K562 (cell line): ENCODE data around the gene CEACAM8. TPM values are rescaled to one million over a fixed set of nuclear protein-coding genes. Genes with fewer than 3 reads are reported as not detected.

Experiments
- ATAC-seq: fragments of 200-7000 bp; cut with Tn5 transposase; 3 replicates; pipeline ENCODE4 v1.9.1; 2020; ENCODE audit warnings: moderate library complexity
- BruUV-seq: library from RNA; stranded (reverse); fragments of 400-500 nt; replicated peaks from 2 replicates; lab custom pipeline; 2021; lab: Mats Ljungman, UMichigan
- CTCF ChIA-PET: fragments of 300-600 bp; formaldehyde crosslinking; extraction: SDS; loops from one replicate; lab custom pipeline; 2021; ENCODE audit warnings: low intra/inter-chr PET ratio; lab: Yijun Ruan, JAX
- POLR2A ChIA-PET: fragments of 300-600, 350-650 bp; sonication (Branson Sonifier 250); formaldehyde crosslinking; extraction: SDS; loops from one replicate; lab custom pipeline; 2021; ENCODE audit warnings: antibody characterized with exemption, inconsistent platforms; lab: Yijun Ruan, JAX
- DNase-seq, 4 experiments: peaks; one replicate each; pipeline versions ENCODE4 v3.0.0 to v3.0.0-alpha.2; 2011 to 2018; ENCODE audit warnings: low spot score in 3 of 4, mixed read lengths in 3 of 4; ENCODE audit errors: extremely low read depth in 1 of 4
- FAIRE-seq: peaks from 2 replicates; lab custom pipeline; 2011; peaks lifted over from hg19 to GRCh38; lab: Jason Lieb, UNC
- H2AFZ ChIP-seq: 2 replicates; pipeline ENCODE4 v1.6.0; 2011; ENCODE audit warnings: low read depth, low read length, control low read depth, inconsistent platforms
- H3K27ac ChIP-seq: fragments of 200-600 bp; 3 replicates; pipeline ENCODE4 v1.8.0; 2011; ENCODE audit warnings: low read depth, mild to moderate bottlenecking, control low read depth, inconsistent platforms, low read length, moderate library complexity, mixed read lengths; ENCODE audit errors: extremely low read depth
- H3K27me3 ChIP-seq, 2 experiments: fragments of 300-600 bp in 1 of 2; 2 replicates in 1 of 2; 3 replicates in 1 of 2; pipeline versions ENCODE4 v1.6.0 to v1.8.0; 2011; ENCODE audit warnings: inconsistent platforms in 2 of 2, low read length in 2 of 2, mild to moderate bottlenecking in 1 of 2, mixed read lengths in 1 of 2, moderate library complexity in 1 of 2; ENCODE audit not compliant: control insufficient read depth in 2 of 2, insufficient read depth in 2 of 2
- H3K36me3 ChIP-seq: fragments of 300-600 bp; 3 replicates; pipeline ENCODE4 v1.8.0; 2011; ENCODE audit warnings: mild to moderate bottlenecking, low read length, inconsistent platforms; ENCODE audit not compliant: control insufficient read depth, insufficient read depth
- H3K4me1 ChIP-seq, 2 experiments: fragments of 200-600 bp in 1 of 2; replicated peaks in 1 of 2; 2 replicates in 1 of 2; 3 replicates in 1 of 2; pipeline versions ENCODE4 v1.5.1 to v1.8.0; 2011; ENCODE audit warnings: inconsistent platforms in 2 of 2, low read length in 2 of 2, mild to moderate bottlenecking in 1 of 2, mixed read lengths in 1 of 2, moderate library complexity in 1 of 2; ENCODE audit not compliant: control insufficient read depth in 2 of 2, insufficient read depth in 2 of 2
- H3K4me2 ChIP-seq: 2 replicates; pipeline ENCODE4 v1.6.1; 2011; ENCODE audit warnings: low read length, control low read depth, inconsistent platforms, mixed read lengths; ENCODE audit not compliant: insufficient read depth
- H3K4me3 ChIP-seq: fragments of 200-600 bp; sonication (generic), shearing (Covaris generic); 2 replicates; pipeline ENCODE4 v1.5.1; 2016; ENCODE audit warnings: control low read depth, inconsistent platforms
- H3K79me2 ChIP-seq: fragments of 200-600 bp; 3 replicates; pipeline ENCODE4 v1.8.0; 2011; ENCODE audit warnings: low read length, inconsistent platforms; ENCODE audit not compliant: control insufficient read depth, insufficient read depth
- H3K9ac ChIP-seq, 2 experiments: 2 replicates each; pipeline versions ENCODE4 v1.6.0 to v1.6.1; 2011; ENCODE audit warnings: low read depth in 2 of 2, low read length in 2 of 2, control low read depth in 1 of 2, inconsistent platforms in 1 of 2, mild to moderate bottlenecking in 1 of 2, mixed read lengths in 1 of 2; ENCODE audit not compliant: insufficient read depth in 1 of 2
- H3K9me1 ChIP-seq: one replicate; pipeline ENCODE4 v1.6.0; 2011; ENCODE audit warnings: inconsistent platforms, mild to moderate bottlenecking, low read length, moderate library complexity; ENCODE audit not compliant: control insufficient read depth, insufficient read depth
- H3K9me3 ChIP-seq: replicated peaks from 2 replicates; pipeline ENCODE4 v1.5.1; 2011; ENCODE audit warnings: low read depth, low read length, inconsistent platforms; ENCODE audit not compliant: control insufficient read depth, insufficient read depth
- H4K20me1 ChIP-seq: replicated peaks from 2 replicates; pipeline ENCODE4 v1.6.1; 2011; ENCODE audit warnings: low read length, inconsistent platforms, mixed read lengths; ENCODE audit not compliant: control insufficient read depth, insufficient read depth
- ATF7 ChIP-seq: fragments of 450-650 bp; IDR thresholded peaks from 2 replicates; pipeline ENCODE4 v1.7.1; 2014; ENCODE audit warnings: mild to moderate bottlenecking, moderate library complexity
- CEBPB ChIP-seq: fragments of 450-650 bp; IDR thresholded peaks from 2 replicates; pipeline ENCODE4 v1.6.1; 2016; ENCODE audit warnings: missing genetic modification characterization, missing compliant biosample characterization
- CHD4 ChIP-seq: fragments of 200-600 bp; sonication (generic); IDR thresholded peaks from 3 replicates; pipeline ENCODE4 v1.6.1; 2012; ENCODE audit warnings: low read depth, mild to moderate bottlenecking, mixed read lengths, low read length, inconsistent platforms; ENCODE audit not compliant: insufficient read depth, insufficient replicate concordance, poor library complexity, severe bottlenecking
- E2F8 ChIP-seq: fragments of 450-650 bp; IDR thresholded peaks from 2 replicates; pipeline ENCODE4 v1.7.1; 2018; ENCODE audit warnings: mild to moderate bottlenecking, low read depth; ENCODE audit not compliant: partially characterized antibody
- FOXJ2 ChIP-seq: fragments of 200-800 bp; sonication (Bioruptor generic); IDR thresholded peaks from 2 replicates; pipeline ENCODE4 v1.6.1; 2016; ENCODE audit warnings: missing genetic modification characterization, missing compliant biosample characterization
- HCFC1 ChIP-seq: IDR thresholded peaks from 2 replicates; pipeline ENCODE4 v1.6.1; 2012; ENCODE audit warnings: low read depth, low read length, improper control_type of control experiment
- HNRNPLL ChIP-seq: fragments of 200-400 bp; formaldehyde crosslinking; IDR thresholded peaks from 2 replicates; pipeline ENCODE4 v1.6.1; 2017; ENCODE audit warnings: low read length, low read depth, mild to moderate bottlenecking; ENCODE audit not compliant: poor library complexity, severe bottlenecking
- PHB ChIP-seq: fragments of 250-450 bp; sonication (Bioruptor Pico); IDR thresholded peaks from 2 replicates; pipeline ENCODE4 v1.5.0; 2021
- PURB ChIP-seq: sonication (generic); formaldehyde crosslinking; IDR thresholded peaks from 2 replicates; pipeline ENCODE4 v1.9.0; 2021; ENCODE audit warnings: low read depth, mild to moderate bottlenecking, missing genetic modification reagents
- SMAD1 ChIP-seq: fragments of 150-350 bp; IDR thresholded peaks from 2 replicates; pipeline ENCODE4 v1.6.1; 2014; ENCODE audit warnings: low read length, low read depth; ENCODE audit not compliant: partially characterized antibody
- THAP12 ChIP-seq: fragments of 250-450 bp; sonication (Bioruptor Pico); IDR thresholded peaks from 2 replicates; pipeline ENCODE4 v1.9.0; 2021; ENCODE audit warnings: mild to moderate bottlenecking, inconsistent platforms
- ZKSCAN1 ChIP-seq: fragments of 150-350 bp; IDR thresholded peaks from 2 replicates; pipeline ENCODE4 v1.6.1; 2016; ENCODE audit warnings: low read depth, low read length
- ZNF398 ChIP-seq: fragments of 250-450 bp; sonication (Bioruptor Pico); IDR thresholded peaks from 2 replicates; pipeline ENCODE4 v1.8.0; 2021; ENCODE audit warnings: moderate library complexity, mild to moderate bottlenecking, inconsistent platforms
- ZNF408 ChIP-seq: fragments of 250-450 bp; sonication (Bioruptor Pico); IDR thresholded peaks from 2 replicates; pipeline ENCODE4 v1.4.0; 2020; ENCODE audit warnings: low read depth, mild to moderate bottlenecking, moderate library complexity
- ZNF589 ChIP-seq: fragments of 200-800 bp; sonication (Bioruptor generic); IDR thresholded peaks from 2 replicates; pipeline ENCODE4 v1.6.1; 2016; ENCODE audit warnings: low read depth, missing genetic modification characterization, missing compliant biosample characterization
- ZNF696 ChIP-seq: fragments of 250-450 bp; sonication (Bioruptor Pico); conservative IDR thresholded peaks from 2 replicates; pipeline ENCODE4 v1.4.0; 2020; ENCODE audit warnings: mild to moderate bottlenecking, moderate library complexity
- WGBS: fragments of 100-300 bp; shearing (Covaris generic); methylation state at CpG from one replicate; pipeline ENCODE4 v1.1.6; 2016; ENCODE audit warnings: low coverage, mixed read lengths; ENCODE audit not compliant: insufficient coverage; ENCODE audit errors: missing lambda C conversion rate; 5-methylcytosine and 5-hydroxymethylcytosine counted together
- in situ Hi-C: fragments of 300-500 bp; cut with MboI; formaldehyde crosslinking; loops from 4 replicates; pipeline ENCODE4 v1.15.0; 2018; ENCODE audit warnings: inconsistent platforms, mixed read lengths
- intact Hi-C: fragments of 100-400 bp; cut with micrococcal nuclease; formaldehyde crosslinking; loops from 2 replicates; pipeline ENCODE4 v1.14.2; 2022
- polyA plus RNA-seq, 8 experiments: library from polyadenylated mRNA; depleted of rRNA in 4 of 8; stranded (reverse) in 5 of 8; unstranded in 3 of 8; fragments of >200 nt; fragmentation: Nextera tagmentation in 2 of 8; fragmentation: Illumina TruSeq in 1 of 8; extraction: Ambion mirVana in 2 of 8; extraction: Trizol in 1 of 8; gene quantifications; 2 replicates each; pipeline versions ENCODE4 v1.2.1 to v1.2.3, GENCODE V29; 2011 to 2014; ENCODE audit warnings: inconsistent platforms in 1 of 8, missing spikeins in 1 of 8
- total RNA-seq, 7 experiments: library from RNA; depleted of rRNA in 6 of 7; stranded (reverse); fragments of >200 nt in 6 of 7; fragmentation: Illumina TruSeq in 2 of 7; extraction: Trizol in 2 of 7; gene quantifications; 2 replicates each; pipeline versions ENCODE4 v1.2.1 to v1.2.3, GENCODE V29; 2011 to 2021; ENCODE audit warnings: low replicate concordance in 1 of 7

The CEACAM8 gene
- total and polyA plus RNA-seq, 9 of the 15 experiments (the other 6 are each of a cell fraction or from before 2014, with no cell fraction given) = not detected

GRCh38 chr19:42544146-42544545, 50.6 kb downstream of the CEACAM8 start:
- H3K9me1 ChIP-seq = no peaks in the 10 kb centered on the region
- FAIRE-seq = no peak
- no peaks in the 10 kb centered on the region for H4K20me1 ChIP-seq
- no peak overlapping the region for H3K4me2 ChIP-seq
- WGBS = 5% methylated on average over 4 of the region's 4 CpGs
- H3K79me2 ChIP-seq = no peaks in the 10 kb centered on the region
- H3K27me3 ChIP-seq = peaks cover 0 to 11% of the 10 kb centered on the region in 2 experiments; a peak in 2 of 5 replicates
- ChIA-PET CTCF (no interaction called here), POLR2A (no interaction called here)
- intact Hi-C loops (no loop called here), in situ Hi-C loops (loop anchor here (25.0 kb wide), 1 partner anchor 432 kb away; no protein-coding TSS in a partner anchor)
- BruUV-seq = no TSS peak
- no peak for DNase-seq
- no peak overlapping the region for H3K9ac ChIP-seq
- H3K27ac ChIP-seq = no peak overlapping the region
- ATAC-seq = no peak
- no peaks in the 10 kb centered on the region for H3K9me3 ChIP-seq
- H3K4me1 ChIP-seq = no peaks in the 10 kb centered on the region
- H3K36me3 ChIP-seq = no peaks in the 10 kb centered on the region
- H2AFZ ChIP-seq = no peak overlapping the region
- H3K4me3 ChIP-seq = no peak overlapping the region
- TF ChIP-seq HCFC1 = no peak
- no peak for TF ChIP-seq E2F8
- no peak for TF ChIP-seq ATF7
- no peak for TF ChIP-seq ZKSCAN1
- no peak for TF ChIP-seq ZNF398 (CRISPR knock-in tag)
- TF ChIP-seq THAP12 (CRISPR knock-in tag) = no peak
- no peak for TF ChIP-seq CHD4
- no peak for TF ChIP-seq HNRNPLL
- TF ChIP-seq ZNF408 (CRISPR knock-in tag) = no peak
- no peak for TF ChIP-seq PURB (CRISPR knock-in tag)
- TF ChIP-seq SMAD1 = no peak
- TF ChIP-seq ZNF696 = no peak
- no peak for TF ChIP-seq PHB (CRISPR knock-in tag)
- TF ChIP-seq CEBPB (tag) = no peak
- no peak for TF ChIP-seq ZNF589 (CRISPR knock-in tag)
- no peak for TF ChIP-seq FOXJ2 (tag)
